Measurements from ENCODE around the gene RNF144B.

RNF144B gene

DNA sequence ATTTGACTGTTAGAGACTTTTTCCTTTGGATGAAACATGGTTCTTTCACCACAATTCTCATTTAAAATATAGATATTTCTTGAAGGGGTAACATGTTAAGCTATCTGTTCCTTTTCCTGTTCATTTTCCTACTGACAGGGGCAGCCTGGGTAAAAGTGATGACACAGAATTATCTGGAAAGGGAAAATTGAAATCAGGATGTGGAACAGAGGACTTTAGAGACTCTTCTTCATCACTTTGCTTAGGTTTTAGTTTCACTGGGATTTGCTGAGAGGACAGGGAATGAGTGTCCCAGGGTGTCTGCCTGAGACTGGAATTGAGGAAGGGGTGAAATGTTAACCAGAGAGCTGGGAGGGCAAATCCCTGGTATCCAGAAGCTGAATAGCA, 116.0 kb downstream of the RNF144B start:
- Histone ChIP-seq H3K79me1 (replicated peaks; ENCODE audit: low read length, poor library complexity, severe bottlenecking) (no peaks in the 10 kb centered on the region), H3K9ac (ENCODE audit: low read length) (peak overlapping the region; percentile 82), H3K23ac (ENCODE audit: low read length in 2 of 2) (no peak overlapping the region), H4K8ac (ENCODE audit: low read length) (no peak overlapping the region), H3K27ac (ENCODE audit: low read length, poor library complexity, severe bottlenecking) (peak overlapping the region; percentile 59), H3K4me2 (ENCODE audit: low read length, poor library complexity, severe bottlenecking) (peak overlapping the region; percentile 1), H2BK120ac (ENCODE audit: low read depth, low read length) (no peak overlapping the region), H3K27me3 (ENCODE audit: control insufficient read depth in 1 of 2, insufficient read depth in 1 of 2, low read length in 2 of 2) (no peaks in the 10 kb centered on the region), H3K18ac (ENCODE audit: low read depth in 1 of 2, low read length in 2 of 2) (no peak overlapping the region), H3K9me3 (ENCODE audit: control insufficient read depth, low read length) (no peaks in the 10 kb centered on the region), H3K14ac (ENCODE audit: low read length in 2 of 2) (peak overlapping the region in 1 of 2 experiments; percentile 71), H3K4ac (ENCODE audit: low read depth in 1 of 2, low read length in 2 of 2) (no peak overlapping the region), H2BK12ac (ENCODE audit: low read length in 2 of 2) (no peak overlapping the region), H4K91ac (ENCODE audit: low read length) (no peak overlapping the region), H2BK5ac (ENCODE audit: low read depth, low read length, poor library complexity, severe bottlenecking) (peak overlapping the region; percentile 79), H2AK5ac (ENCODE audit: low read length, severe bottlenecking) (peak overlapping the region; percentile 11), H2BK15ac (ENCODE audit: low read depth, poor library complexity, severe bottlenecking) (no peak overlapping the region), H3K4me3 (ENCODE audit: insufficient read depth in 1 of 2, low read depth in 1 of 2, low read length in 2 of 2) (no peak overlapping the region), H3K36me3 (ENCODE audit: control insufficient read depth in 1 of 2, insufficient read depth in 2 of 2, low read depth in 1 of 2, low read length in 2 of 2) (no peaks in the 10 kb centered on the region), H3K4me1 (ENCODE audit: control insufficient read depth, insufficient read depth, low read depth, low read length) (peaks cover 6% of the 10 kb centered on the region), H2AFZ (ENCODE audit: low read depth, low read length) (no peak overlapping the region)
- DNase-seq: no peak

DNA sequence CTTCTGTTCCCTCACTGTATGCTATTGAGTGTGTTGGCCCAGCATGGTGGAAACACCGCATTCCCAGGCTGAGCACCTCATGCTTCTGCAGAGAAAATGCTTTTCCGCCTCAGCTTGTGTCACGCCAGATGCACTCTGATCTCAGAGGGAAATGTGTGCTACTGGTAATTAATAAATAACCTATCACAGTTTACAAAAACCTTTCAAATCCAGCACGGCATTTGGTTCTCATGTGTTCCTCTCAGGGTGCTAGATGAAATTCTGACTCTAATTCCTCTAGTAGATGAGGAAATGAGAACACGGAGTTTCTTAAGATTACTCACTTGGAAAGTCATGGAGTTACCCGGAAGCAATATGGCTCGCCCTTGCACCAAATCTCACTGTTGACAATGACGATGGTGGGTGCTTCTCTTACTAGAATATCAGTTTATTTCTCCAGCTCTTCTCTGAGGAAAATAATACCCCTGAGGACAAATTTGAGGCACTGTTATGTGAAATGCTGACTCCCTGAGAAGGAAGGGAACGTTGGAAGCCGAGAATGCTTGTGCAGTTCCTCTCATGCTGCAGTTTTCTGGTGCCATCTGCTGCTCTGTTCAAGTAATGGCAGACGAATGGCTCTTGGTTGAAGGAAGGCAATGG, 116.6 kb downstream of the RNF144B start:
- H3K9me3 ChIP-seq (ENCODE audit: control insufficient read depth, low read length): no peaks in the 10 kb centered on the region
- H2AK5ac ChIP-seq (ENCODE audit: low read length, severe bottlenecking): no peak overlapping the region
- DNase-seq: peak; percentile 76
- H2BK15ac ChIP-seq (ENCODE audit: low read depth, poor library complexity, severe bottlenecking): no peak overlapping the region
- peak overlapping the region; percentile 82 for H3K9ac ChIP-seq (ENCODE audit: low read length)
- H3K4me1 ChIP-seq (ENCODE audit: control insufficient read depth, insufficient read depth, low read depth, low read length): peaks cover 6% of the 10 kb centered on the region
- H2BK5ac ChIP-seq (ENCODE audit: low read depth, low read length, poor library complexity, severe bottlenecking): peak overlapping the region; percentile 79
- 40% methylated on average over 6 of the region's 11 CpGs for WGBS
- H3K4me2 ChIP-seq (ENCODE audit: low read length, poor library complexity, severe bottlenecking): peak overlapping the region; percentile 1
- peak overlapping the region in 1 of 2 experiments; percentile 66 for H3K4me3 ChIP-seq (ENCODE audit: insufficient read depth in 1 of 2, low read depth in 1 of 2, low read length in 2 of 2)
- H3K36me3 ChIP-seq (ENCODE audit: control insufficient read depth in 1 of 2, insufficient read depth in 2 of 2, low read depth in 1 of 2, low read length in 2 of 2): no peaks in the 10 kb centered on the region
- H3K4ac ChIP-seq (ENCODE audit: low read depth in 1 of 2, low read length in 2 of 2): no peak overlapping the region
- H2AFZ ChIP-seq (ENCODE audit: low read depth, low read length): no peak overlapping the region
- H2BK12ac ChIP-seq (ENCODE audit: low read length in 2 of 2): no peak overlapping the region
- peak overlapping the region; percentile 59 for H3K27ac ChIP-seq (ENCODE audit: low read length, poor library complexity, severe bottlenecking)
- no peak overlapping the region for H4K8ac ChIP-seq (ENCODE audit: low read length)
- H3K18ac ChIP-seq (ENCODE audit: low read depth in 1 of 2, low read length in 2 of 2): no peak overlapping the region
- peak overlapping the region in 1 of 2 experiments; percentile 71 for H3K14ac ChIP-seq (ENCODE audit: low read length in 2 of 2)
- no peaks in the 10 kb centered on the region for H3K79me1 ChIP-seq (replicated peaks; ENCODE audit: low read length, poor library complexity, severe bottlenecking)
- H3K27me3 ChIP-seq (ENCODE audit: control insufficient read depth in 1 of 2, insufficient read depth in 1 of 2, low read length in 2 of 2): no peaks in the 10 kb centered on the region
- no peak overlapping the region for H4K91ac ChIP-seq (ENCODE audit: low read length)
- H3K23ac ChIP-seq (ENCODE audit: low read length in 2 of 2): no peak overlapping the region
- H2BK120ac ChIP-seq (ENCODE audit: low read depth, low read length): no peak overlapping the region

GRCh38 chr6:18504232-18504596, 117.1 kb downstream of the RNF144B start:
- H2AK5ac ChIP-seq (ENCODE audit: low read length, severe bottlenecking): peak overlapping the region; percentile 58
- no peak overlapping the region for H3K14ac ChIP-seq (ENCODE audit: low read length in 2 of 2)
- H3K27me3 ChIP-seq (ENCODE audit: control insufficient read depth in 1 of 2, insufficient read depth in 1 of 2, low read length in 2 of 2): no peaks in the 10 kb centered on the region
- H4K8ac ChIP-seq (ENCODE audit: low read length): no peak overlapping the region
- DNase-seq: no peak
- H3K9me3 ChIP-seq (ENCODE audit: control insufficient read depth, low read length): no peaks in the 10 kb centered on the region
- no peaks in the 10 kb centered on the region for H3K79me1 ChIP-seq (replicated peaks; ENCODE audit: low read length, poor library complexity, severe bottlenecking)
- peak overlapping the region; percentile 82 for H3K9ac ChIP-seq (ENCODE audit: low read length)
- H3K4ac ChIP-seq (ENCODE audit: low read depth in 1 of 2, low read length in 2 of 2): no peak overlapping the region
- no peak overlapping the region for H3K18ac ChIP-seq (ENCODE audit: low read depth in 1 of 2, low read length in 2 of 2)
- H3K23ac ChIP-seq (ENCODE audit: low read length in 2 of 2): no peak overlapping the region
- H2BK15ac ChIP-seq (ENCODE audit: low read depth, poor library complexity, severe bottlenecking): no peak overlapping the region
- 33% methylated on average over 2 of the region's 2 CpGs for WGBS
- no peak overlapping the region for H2AFZ ChIP-seq (ENCODE audit: low read depth, low read length)
- no peak overlapping the region for H2BK120ac ChIP-seq (ENCODE audit: low read depth, low read length)
- H2BK12ac ChIP-seq (ENCODE audit: low read length in 2 of 2): no peak overlapping the region
- H3K4me3 ChIP-seq (ENCODE audit: insufficient read depth in 1 of 2, low read depth in 1 of 2, low read length in 2 of 2): peak overlapping the region in 1 of 2 experiments; percentile 66
- H3K4me1 ChIP-seq (ENCODE audit: control insufficient read depth, insufficient read depth, low read depth, low read length): peaks cover 6% of the 10 kb centered on the region
- no peak overlapping the region for H4K91ac ChIP-seq (ENCODE audit: low read length)
- H3K27ac ChIP-seq (ENCODE audit: low read length, poor library complexity, severe bottlenecking): no peak overlapping the region
- no peaks in the 10 kb centered on the region for H3K36me3 ChIP-seq (ENCODE audit: control insufficient read depth in 1 of 2, insufficient read depth in 2 of 2, low read depth in 1 of 2, low read length in 2 of 2)
- H2BK5ac ChIP-seq (ENCODE audit: low read depth, low read length, poor library complexity, severe bottlenecking): no peak overlapping the region
- H3K4me2 ChIP-seq (ENCODE audit: low read length, poor library complexity, severe bottlenecking): no peak overlapping the region

DNA sequence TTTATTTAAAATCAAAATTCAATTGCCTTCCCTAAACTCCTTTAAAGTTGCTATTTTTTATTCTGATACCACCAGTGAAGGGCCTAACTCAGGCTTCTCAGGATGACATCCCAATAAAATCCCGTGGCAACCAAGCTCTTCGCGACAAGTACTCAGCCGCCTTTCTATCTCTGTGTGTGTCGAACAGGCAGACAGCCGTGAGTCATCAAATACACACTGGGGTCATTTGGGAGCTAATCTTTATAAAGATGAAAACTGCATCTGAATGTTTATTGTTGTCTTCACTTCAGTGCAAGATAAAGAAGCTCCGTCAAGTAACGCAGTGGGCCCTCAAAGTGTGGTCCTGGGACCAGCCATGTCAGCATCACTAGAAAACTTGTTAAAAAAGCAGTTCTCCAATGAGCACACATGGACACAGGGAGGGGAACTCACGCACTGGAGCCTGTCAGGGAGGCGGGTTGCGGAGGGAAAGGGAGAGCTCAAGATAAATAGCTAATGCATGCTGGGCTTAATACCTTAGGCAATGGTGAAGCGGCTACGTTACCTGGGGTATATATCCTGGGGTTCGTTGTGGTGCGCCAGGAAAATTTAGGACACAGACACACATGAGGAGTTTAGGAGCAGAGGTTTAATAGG, 119.3 kb downstream of the RNF144B start:
- Histone ChIP-seq H3K36me3 (ENCODE audit: control insufficient read depth in 1 of 2, insufficient read depth in 2 of 2, low read depth in 1 of 2, low read length in 2 of 2) (no peaks in the 10 kb centered on the region), H4K8ac (ENCODE audit: low read length) (no peak overlapping the region), H3K23ac (ENCODE audit: low read length in 2 of 2) (no peak overlapping the region)

More for the DNA sequence above, 119.3 kb downstream of the RNF144B start:
- Histone ChIP-seq H3K27ac (ENCODE audit: low read length, poor library complexity, severe bottlenecking) (no peak overlapping the region), H3K79me1 (replicated peaks; ENCODE audit: low read length, poor library complexity, severe bottlenecking) (no peaks in the 10 kb centered on the region), H2AK5ac (ENCODE audit: low read length, severe bottlenecking) (no peak overlapping the region), H3K18ac (ENCODE audit: low read depth in 1 of 2, low read length in 2 of 2) (no peak overlapping the region), H3K4me2 (ENCODE audit: low read length, poor library complexity, severe bottlenecking) (no peak overlapping the region), H3K4me1 (ENCODE audit: control insufficient read depth, insufficient read depth, low read depth, low read length) (peaks cover 4% of the 10 kb centered on the region), H3K9me3 (ENCODE audit: control insufficient read depth, low read length) (no peaks in the 10 kb centered on the region), H4K91ac (ENCODE audit: low read length) (no peak overlapping the region), H3K27me3 (ENCODE audit: control insufficient read depth in 1 of 2, insufficient read depth in 1 of 2, low read length in 2 of 2) (no peaks in the 10 kb centered on the region), H3K14ac (ENCODE audit: low read length in 2 of 2) (no peak overlapping the region), H2BK5ac (ENCODE audit: low read depth, low read length, poor library complexity, severe bottlenecking) (no peak overlapping the region), H2BK15ac (ENCODE audit: low read depth, poor library complexity, severe bottlenecking) (no peak overlapping the region), H3K9ac (ENCODE audit: low read length) (no peak overlapping the region), H3K4me3 (ENCODE audit: insufficient read depth in 1 of 2, low read depth in 1 of 2, low read length in 2 of 2) (no peak overlapping the region), H3K4ac (ENCODE audit: low read depth in 1 of 2, low read length in 2 of 2) (no peak overlapping the region), H2AFZ (ENCODE audit: low read depth, low read length) (no peak overlapping the region), H2BK12ac (ENCODE audit: low read length in 2 of 2) (no peak overlapping the region), H2BK120ac (ENCODE audit: low read depth, low read length) (no peak overlapping the region)
- peak; percentile 9 for DNase-seq
- WGBS: 76% methylated on average over 15 of the region's 15 CpGs

Data from mesenchymal stem cell (in vitro differentiated cells and primary cell).